ENCODE data around the gene TRAF1. TPM values are rescaled to one million over a fixed set of nuclear protein-coding genes. Genes with fewer than 3 reads are reported as not detected.

The TRAF1 gene
- total and polyA plus RNA-seq, 2 donors (not counting 1 experiment from before 2014, with no cell fraction given) = 12.2 to 19.5 TPM

GRCh38 chr9:120922404-120923195, 4.0 kb downstream of the TRAF1 start:
- no peaks in the 10 kb centered on the region for H3K27me3 ChIP-seq (replicated peaks in 1 of 4; ENCODE audit: control extremely low read depth in 1 of 4, control insufficient read depth in 3 of 4, insufficient read depth in 4 of 4, low read length in 3 of 4)
- H3K36me3 ChIP-seq (replicated peaks in 1 of 2; ENCODE audit: control extremely low read depth in 1 of 2, control insufficient read depth in 1 of 2, extremely low read depth in 1 of 2, insufficient read depth in 2 of 2, low read length in 1 of 2) = peaks cover 0 to 1% of the 10 kb centered on the region in 2 experiments

More at GRCh38 chr9:120922404-120923195, 4.0 kb downstream of the TRAF1 start:
- Histone ChIP-seq H2AFZ (ENCODE audit: insufficient read depth, low read depth, low read length, poor library complexity, severe bottlenecking) (no peak overlapping the region), H3K27ac (ENCODE audit: low read length in 2 of 2) (no peak overlapping the region), H3K4me2 (replicated peaks; ENCODE audit: low read depth, low read length, poor library complexity, severe bottlenecking) (no peak overlapping the region), H4K20me1 (ENCODE audit: control insufficient read depth, insufficient read depth, low read length, poor library complexity, severe bottlenecking) (no peaks in the 10 kb centered on the region), H3K9me3 (ENCODE audit: control extremely low read depth in 1 of 3, control insufficient read depth in 2 of 3, insufficient read depth in 1 of 3, low read length in 2 of 3) (peaks cover 0 to 1% (median 0%) of the 10 kb centered on the region in 3 donors), H3K4me3 (ENCODE audit: control extremely low read depth in 1 of 5, extremely low read depth in 1 of 5, insufficient read depth in 1 of 5, low read depth in 2 of 5, low read length in 4 of 5) (no peak overlapping the region), H3K9ac (ENCODE audit: low read length) (no peak overlapping the region), H3K4me1 (ENCODE audit: control insufficient read depth in 2 of 2, insufficient read depth in 2 of 2, low read length in 2 of 2) (peaks cover 35 to 66% of the 10 kb centered on the region in 2 donors), H3K79me2 (ENCODE audit: control insufficient read depth, insufficient read depth, low read length) (peaks cover 4% of the 10 kb centered on the region)
- 93% methylated on average over 2 of the region's 7 CpGs for WGBS (ENCODE audit: insufficient coverage)
- ChIA-PET CTCF (interaction anchor here (0.9 to 1.9 kb wide), 6 partner anchors 9 to 59 kb away, joined by 3 to 4 read pairs (median 3); no protein-coding TSS in a partner anchor), POLR2A (interaction anchor here (1.1 kb wide), 1 partner anchor 12 kb away, joined by 3 read pairs; no protein-coding TSS in a partner anchor)
- intact Hi-C loops (cut with micrococcal nuclease) = no loop called here
- peak overlapping the region; percentile 19 for H3K4me3 Mint-ChIP-seq
- H3K27me3 Mint-ChIP-seq = no peaks in the 10 kb centered on the region
- H3K27ac Mint-ChIP-seq = peak overlapping the region; percentile 32
- peaks cover 69% of the 10 kb centered on the region for H3K4me1 Mint-ChIP-seq
- no peak for DNase-seq
- no peaks in the 10 kb centered on the region for H3K9me3 Mint-ChIP-seq (ENCODE audit: insufficient read depth)
- no peak for ATAC-seq (ENCODE audit: low read depth)
- no peak for TF ChIP-seq CTCF (IDR thresholded peaks at IDR 0.05)
- no peak for TF ChIP-seq EZH2 (IDR thresholded peaks at IDR 0.05; ENCODE audit: borderline replicate concordance, insufficient read depth, low read depth, low read length, poor library complexity, severe bottlenecking)

Measured in B cell (primary cell).